Keratinocyte (primary cell): Measurements from ENCODE around the gene PLEKHO2. TPM values are rescaled to one million over a fixed set of nuclear protein-coding genes. Genes with fewer than 3 reads are reported as not detected.

Experiments used
- DNase-seq: peaks from one replicate; pipeline ENCODE4 v3.0.0-alpha.2; 2011; ENCODE audit warnings: low read depth, missing footprints, low spot score
- FAIRE-seq: peaks from 2 replicates; lab custom pipeline; 2011; peaks lifted over from hg19 to GRCh38; lab: Jason Lieb, UNC
- H2AFZ ChIP-seq: 2 replicates; pipeline ENCODE4 v1.6.0; 2012; ENCODE audit warnings: low read length, control low read depth, inconsistent platforms; ENCODE audit not compliant: control insufficient read depth
- H3K27ac ChIP-seq: 2 replicates; pipeline ENCODE4 v1.5.1; 2011; ENCODE audit warnings: low read length; ENCODE audit not compliant: control insufficient read depth, insufficient read depth
- H3K27me3 ChIP-seq: 3 replicates; pipeline ENCODE4 v1.6.0; 2011; ENCODE audit warnings: low read length; ENCODE audit not compliant: control insufficient read depth, insufficient read depth; ENCODE audit errors: extremely low read depth
- H3K36me3 ChIP-seq, 2 experiments: 2 replicates in 1 of 2; 3 replicates in 1 of 2; pipeline ENCODE4 v1.5.1; 2011; ENCODE audit warnings: low read length in 2 of 2, mild to moderate bottlenecking in 1 of 2; ENCODE audit not compliant: control insufficient read depth in 2 of 2, insufficient read depth in 2 of 2; ENCODE audit errors: extremely low read depth in 1 of 2
- H3K4me1 ChIP-seq: 3 replicates; pipeline ENCODE4 v1.5.1; 2011; ENCODE audit warnings: low read length; ENCODE audit not compliant: control insufficient read depth, insufficient read depth; ENCODE audit errors: extremely low read depth
- H3K4me2 ChIP-seq: 3 replicates; pipeline ENCODE4 v1.6.0; 2011; ENCODE audit warnings: low read depth, low read length; ENCODE audit not compliant: control insufficient read depth, insufficient read depth; ENCODE audit errors: extremely low read depth
- H3K4me3 ChIP-seq, 3 experiments: fragments of 200-600 bp in 1 of 3; sonication (generic) in 1 of 3; 2 replicates in 2 of 3; 3 replicates in 1 of 3; pipeline ENCODE4 v1.5.1; 2011 to 2016; ENCODE audit warnings: low read length in 3 of 3, mild to moderate bottlenecking in 3 of 3, control low read depth in 2 of 3, inconsistent platforms in 1 of 3, low read depth in 1 of 3, mixed read lengths in 1 of 3, mixed run types in 1 of 3, moderate library complexity in 1 of 3; ENCODE audit not compliant: control insufficient read depth in 2 of 3, insufficient read depth in 2 of 3; ENCODE audit errors: extremely low read depth in 1 of 3
- H3K79me2 ChIP-seq: 2 replicates; pipeline ENCODE4 v1.6.0; 2012; ENCODE audit warnings: low read length; ENCODE audit not compliant: control insufficient read depth, insufficient read depth
- H3K9ac ChIP-seq: 3 replicates; pipeline ENCODE4 v1.6.0; 2011; ENCODE audit warnings: low read length; ENCODE audit not compliant: control insufficient read depth, insufficient read depth; ENCODE audit errors: extremely low read depth
- H3K9me1 ChIP-seq: 3 replicates; pipeline ENCODE4 v1.6.0; 2011; ENCODE audit warnings: low read length; ENCODE audit not compliant: control insufficient read depth, insufficient read depth; ENCODE audit errors: extremely low read depth
- H3K9me3 ChIP-seq: 2 replicates; pipeline ENCODE4 v1.5.1; 2012; ENCODE audit warnings: low read depth, low read length; ENCODE audit not compliant: control insufficient read depth
- H4K20me1 ChIP-seq: 3 replicates; pipeline ENCODE4 v1.6.0; 2011; ENCODE audit warnings: low read length; ENCODE audit not compliant: control insufficient read depth, insufficient read depth; ENCODE audit errors: extremely low read depth
- CTCF ChIP-seq, 3 experiments: IDR thresholded peaks in 1 of 3; conservative IDR thresholded peaks in 1 of 3; optimal IDR thresholded peaks in 1 of 3; 2 replicates in 2 of 3; 3 replicates in 1 of 3; pipeline versions ENCODE3 to v1.5.1; 2011; ENCODE audit warnings: low read length in 3 of 3, mild to moderate bottlenecking in 3 of 3, moderate library complexity in 2 of 3, control low read depth in 1 of 3, inconsistent platforms in 1 of 3; ENCODE audit not compliant: insufficient read depth in 2 of 3; ENCODE audit errors: extremely low read depth in 1 of 3
- EZH2 ChIP-seq: IDR thresholded peaks from one replicate; pipeline ENCODE4 v1.6.1; 2012; ENCODE audit warnings: inconsistent platforms, mild to moderate bottlenecking, low read length, moderate library complexity
- dilution Hi-C: fragments of 300-500 bp; cut with MboI; formaldehyde crosslinking; loops from one replicate; pipeline ENCODE4 v1.7.0; 2020; ENCODE audit warnings: low sequenced_read_pairs; ENCODE audit not compliant: extremely low pct_ligation_motif_present
- polyA plus RNA-seq, 5 experiments: library from polyadenylated mRNA; depleted of rRNA in 3 of 5; stranded (reverse) in 3 of 5; stranded (forward) in 1 of 5; unstranded in 1 of 5; fragments of >200 nt; gene quantifications; 1 replicate in 1 of 5; 2 replicates in 3 of 5; 3 replicates in 1 of 5; pipeline versions ENCODE4 v1.2.1 to v1.2.3, GENCODE V29; 2011 to 2012; ENCODE audit warnings: missing spikeins in 2 of 5, low read depth in 1 of 5, low replicate concordance in 1 of 5

Gene PLEKHO2
- polyA plus RNA-seq, 1 donor (not counting 4 experiments of a cell fraction or from before 2014, with no cell fraction given): 8.8 TPM

DNA sequence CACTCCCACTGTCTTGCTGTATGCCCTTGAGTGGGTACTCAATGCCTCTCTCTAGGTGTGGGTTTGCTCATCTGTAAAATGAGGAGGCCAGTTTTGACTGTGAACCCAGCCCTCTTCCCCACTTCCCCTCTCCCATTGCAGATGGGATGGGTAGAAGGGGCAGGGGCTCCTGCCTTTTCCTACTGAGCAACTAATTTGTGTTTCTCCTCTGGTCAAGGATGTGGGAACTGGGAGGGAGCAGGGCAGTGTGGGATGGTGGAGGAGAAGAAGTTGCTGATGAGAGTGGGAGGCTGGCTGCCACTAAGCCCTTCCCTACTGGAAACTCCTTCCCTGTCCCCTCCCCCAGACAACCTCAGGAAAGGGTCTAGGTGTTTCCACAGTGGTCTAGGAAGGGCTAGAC lies 49.8 kb downstream of the PLEKHO2 start:
- Histone ChIP-seq H3K4me3 (no peak overlapping the region), H3K36me3 (no peaks in the 10 kb centered on the region), H3K4me2 (no peak overlapping the region), H3K9me3 (no peaks in the 10 kb centered on the region), H3K9ac (no peak overlapping the region), H4K20me1 (no peaks in the 10 kb centered on the region), H3K9me1 (no peaks in the 10 kb centered on the region), H2AFZ (no peak overlapping the region), H3K79me2 (no peaks in the 10 kb centered on the region), H3K4me1 (peaks cover 22% of the 10 kb centered on the region), H3K27me3 (no peaks in the 10 kb centered on the region), H3K27ac (no peak overlapping the region)
- FAIRE-seq (no peak), DNase-seq (no peak)
- no peak for TF ChIP-seq CTCF (optimal IDR thresholded peaks at IDR 0.05 in 1 of 3, IDR thresholded peaks at IDR 0.05 in 1 of 3, conservative IDR thresholded peaks at IDR 0.05 in 1 of 3; ENCODE audit: extremely low read depth in 1 of 3, insufficient read depth in 2 of 3, low read length in 3 of 3)
- TF ChIP-seq EZH2: no peak
- dilution Hi-C loops: no loop called here

GRCh38 chr15:64892847-64893403 lies 51.2 kb downstream of the PLEKHO2 start:
- FAIRE-seq (no peak), DNase-seq (no peak)
- Histone ChIP-seq H3K4me2 (no peak overlapping the region), H3K4me1 (peaks cover 34% of the 10 kb centered on the region), H3K9me1 (no peaks in the 10 kb centered on the region), H3K9ac (no peak overlapping the region), H4K20me1 (no peaks in the 10 kb centered on the region), H3K79me2 (no peaks in the 10 kb centered on the region), H3K4me3 (no peak overlapping the region), H3K9me3 (no peaks in the 10 kb centered on the region), H3K27me3 (no peaks in the 10 kb centered on the region), H2AFZ (no peak overlapping the region), H3K27ac (no peak overlapping the region), H3K36me3 (no peaks in the 10 kb centered on the region)
- TF ChIP-seq EZH2 (no peak), CTCF (optimal IDR thresholded peaks at IDR 0.05 in 1 of 3, IDR thresholded peaks at IDR 0.05 in 1 of 3, conservative IDR thresholded peaks at IDR 0.05 in 1 of 3; ENCODE audit: extremely low read depth in 1 of 3, insufficient read depth in 2 of 3, low read length in 3 of 3) (no peak)
- dilution Hi-C loops: no loop called here
